Measurements from ENCODE around the gene FUCA1.
A peak's percentile ranks its signal among the peaks of the same experiment; 100 is the strongest.
"Not testable (repeated sequence)": the region's sequence is repeated elsewhere in the genome, so short reads cannot be mapped to it uniquely, and the experiment has no call there.

Gene FUCA1

GRCh38 chr1:23867895-23868556 is at the start of gene FUCA1:
FUCA1 (minus strand) TSS chr1:23868290; CDS start chr1:23868286, 4 bp downstream.
- FAIRE-seq, result peak; percentile 81
- peak; percentile 83 for DNase-seq (ENCODE audit: low spot score)

- no peak for FAIRE-seq
- DNase-seq (ENCODE audit: low spot score), result peak; percentile 83
These were observed 48.4 kb upstream of the FUCA1 start for GRCh38 chr1:23916209-23917131.

GRCh38 chr1:23915466-23915865 is 47.4 kb upstream of the FUCA1 start:
- FAIRE-seq, result no peak
- no peak for DNase-seq (ENCODE audit: low spot score)

- FAIRE-seq (no peak), DNase-seq (ENCODE audit: low spot score) (no peak)
These were observed 46.8 kb upstream of the FUCA1 start for GRCh38 chr1:23914921-23915320.

- DNase-seq (ENCODE audit: low spot score) (no peak), FAIRE-seq (no peak)
These were observed 45.3 kb upstream of the FUCA1 start, which contains the start of gene CNR2 for GRCh38 chr1:23913212-23913880. CNR2 (minus strand) TSS chr1:23913362; CDS start chr1:23875617, 37,745 bp downstream.

- DNase-seq (ENCODE audit: low spot score), result no peak
- FAIRE-seq, result no peak
These were observed 43.8 kb upstream of the FUCA1 start for GRCh38 chr1:23911921-23912320.

GRCh38 chr1:23910553-23911246 is 42.6 kb upstream of the FUCA1 start:
- no peak for FAIRE-seq

GRCh38 chr1:23910144-23910543 is 42.1 kb upstream of the FUCA1 start:
- no peak for FAIRE-seq
- no peak for DNase-seq (ENCODE audit: low spot score)

More at GRCh38 chr1:23910553-23911246, 42.6 kb upstream of the FUCA1 start:
- no peak for DNase-seq (ENCODE audit: low spot score)

- no peak for FAIRE-seq
- no peak for DNase-seq (ENCODE audit: low spot score)
These were observed 41.3 kb upstream of the FUCA1 start for GRCh38 chr1:23909412-23909811.

- FAIRE-seq, result no peak
- peak; percentile 22 for DNase-seq (ENCODE audit: low spot score)
These were observed 40.6 kb upstream of the FUCA1 start for GRCh38 chr1:23908453-23909341.

GRCh38 chr1:23906731-23907130 is 38.6 kb upstream of the FUCA1 start:
- DNase-seq (ENCODE audit: low spot score) (no peak), FAIRE-seq (no peak)

- no peak for FAIRE-seq
- DNase-seq (ENCODE audit: low spot score), result no peak
These were observed 37.5 kb upstream of the FUCA1 start for GRCh38 chr1:23905461-23906025.

- DNase-seq (ENCODE audit: low spot score) (peak; percentile 22), FAIRE-seq (no peak)
These were observed 36.8 kb upstream of the FUCA1 start for GRCh38 chr1:23904748-23905357.

GRCh38 chr1:23903754-23904153 is 35.7 kb upstream of the FUCA1 start:
- FAIRE-seq (no peak), DNase-seq (ENCODE audit: low spot score) (no peak)

GRCh38 chr1:23902321-23903278 is 34.5 kb upstream of the FUCA1 start:
- FAIRE-seq, result no peak
- no peak for DNase-seq (ENCODE audit: low spot score)

GRCh38 chr1:23900017-23900416 is 31.9 kb upstream of the FUCA1 start:
- FAIRE-seq; DNase-seq (ENCODE audit: low spot score): not testable (repeated sequence)

- FAIRE-seq, result no peak
- no peak for DNase-seq (ENCODE audit: low spot score)
These were observed 31.0 kb upstream of the FUCA1 start for GRCh38 chr1:23899070-23899469.

GRCh38 chr1:23897083-23897482 is 29.0 kb upstream of the FUCA1 start:
- no peak for DNase-seq (ENCODE audit: low spot score)
- no peak for FAIRE-seq
